HG03439 (cell line): ENCODE measurements around the gene SKAP2.

Source experiments
- ATAC-seq: cut with Tn5 transposase; IDR thresholded peaks from one replicate; pipeline ENCODE4 v1.9.1; 2021; ENCODE audit warnings: mild to moderate bottlenecking, moderate library complexity; ENCODE audit not compliant: unreplicated experiment

Gene SKAP2

DNA sequence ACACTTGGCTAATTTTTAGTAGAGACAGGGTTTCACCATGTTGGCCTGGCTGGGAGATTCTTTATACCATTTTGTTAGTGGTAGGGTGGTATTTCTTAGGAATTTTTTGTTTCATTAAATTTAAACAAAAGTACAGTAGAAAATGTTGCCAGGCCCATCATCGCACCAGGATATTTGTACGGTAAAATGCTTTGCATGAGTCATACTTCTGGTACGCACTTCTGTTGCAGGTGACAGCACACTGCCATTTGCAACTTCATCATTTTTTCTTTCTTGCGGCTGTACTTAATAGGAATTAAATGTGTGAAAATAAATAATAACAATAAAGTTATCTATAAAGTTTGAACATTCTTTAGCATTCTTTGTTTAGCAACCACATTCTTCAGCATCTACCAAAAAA, 195.6 kb downstream of the SKAP2 start:
- ATAC-seq, result no peak

DNA sequence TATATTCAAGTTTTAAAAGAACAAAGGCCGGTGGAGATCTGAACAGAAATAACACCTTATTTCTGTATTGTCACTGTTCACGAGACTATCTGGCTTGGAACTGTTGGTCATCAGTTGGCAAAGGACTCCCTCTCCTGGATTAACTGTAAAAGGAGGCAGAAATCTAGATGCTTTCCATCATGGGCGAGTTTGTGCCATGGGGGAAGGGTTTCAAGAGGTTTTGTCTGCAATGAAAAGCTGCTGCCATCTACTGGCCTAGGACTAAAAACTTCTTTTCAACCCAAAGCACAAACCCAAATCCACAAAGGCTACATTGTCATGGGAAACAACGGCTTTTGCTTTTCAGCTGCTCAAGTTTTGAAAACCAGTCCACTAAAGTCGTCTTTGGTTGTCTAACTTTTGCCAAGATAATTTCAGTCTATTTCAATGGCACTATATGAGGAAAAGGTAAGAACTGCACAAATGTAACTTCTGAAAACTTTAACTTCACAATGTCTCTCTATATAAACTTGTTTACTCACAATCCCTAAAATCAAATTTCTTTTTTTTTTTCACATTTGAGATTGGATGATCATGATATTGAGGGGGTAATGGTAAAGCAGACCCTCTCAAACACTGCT, 196.8 kb downstream of the SKAP2 start:
- no peak for ATAC-seq

DNA sequence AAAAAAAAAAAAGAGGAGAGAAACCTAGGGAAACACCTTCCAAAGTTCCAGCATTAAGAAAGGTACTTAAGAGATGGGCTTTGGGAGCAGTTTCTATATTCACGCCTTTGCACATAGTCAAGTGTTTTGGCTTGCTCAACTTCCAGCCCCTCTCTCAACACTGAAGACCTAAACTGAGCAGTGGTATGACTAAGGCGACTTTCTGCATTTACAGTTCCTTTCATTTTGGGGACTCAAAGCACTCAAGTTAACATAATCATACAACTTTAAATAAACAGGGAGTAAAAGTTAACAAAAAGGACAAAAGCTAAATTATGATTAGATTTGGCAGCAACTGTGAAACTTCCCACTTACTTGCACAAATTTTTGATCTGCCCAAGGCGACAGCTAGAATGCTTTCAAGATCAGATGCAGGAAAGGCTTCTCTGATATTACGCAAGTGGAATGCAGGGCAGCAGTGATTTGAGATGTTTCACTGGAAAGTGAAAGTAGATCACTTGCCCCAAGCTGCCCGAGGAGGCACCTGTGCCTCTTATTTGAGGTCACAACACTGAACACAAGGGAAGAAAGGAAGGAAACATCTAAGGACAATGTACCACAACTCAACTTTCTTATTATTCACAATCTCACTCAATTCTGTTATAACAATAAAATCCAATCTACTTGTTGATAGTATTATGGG, 199.5 kb downstream of the SKAP2 start:
- ATAC-seq, result no peak

DNA sequence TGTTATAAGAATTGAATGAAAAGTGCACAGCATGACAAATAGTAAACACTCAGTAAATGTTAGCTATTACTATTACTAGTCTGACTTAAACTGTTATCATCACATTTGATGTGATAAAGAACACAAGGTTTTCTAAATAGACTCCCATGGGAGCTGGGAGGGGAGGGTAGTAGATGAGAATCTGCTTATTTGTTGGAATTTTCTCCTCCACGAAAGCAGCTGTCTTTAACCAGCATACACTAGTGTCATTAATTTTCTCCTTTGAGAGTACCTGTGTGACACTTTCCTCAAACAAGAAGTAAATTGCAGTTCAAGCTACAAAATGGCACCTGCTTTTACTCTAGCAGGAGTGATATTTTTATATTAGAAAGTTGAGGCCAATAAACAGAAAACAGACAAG, 200.1 kb downstream of the SKAP2 start:
- ATAC-seq, result no peak

DNA sequence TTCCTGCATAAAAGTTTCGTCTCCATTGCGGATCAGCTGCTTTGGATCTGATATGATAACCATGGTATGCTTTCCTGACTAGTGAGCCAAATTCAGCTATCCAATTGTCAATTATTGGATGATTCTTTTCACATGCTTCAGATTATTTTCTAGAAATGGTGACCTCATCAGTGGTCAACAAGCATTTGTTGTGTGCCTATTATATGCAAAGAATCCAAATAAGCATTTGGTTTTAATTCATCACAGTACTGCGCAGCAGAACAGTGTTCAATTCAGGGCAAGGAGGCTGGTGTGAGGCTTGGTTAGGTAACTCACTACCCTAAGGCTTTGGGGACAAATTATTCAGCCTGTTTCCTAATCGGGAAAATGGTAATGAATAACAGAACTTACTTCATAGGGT, 200.5 kb downstream of the SKAP2 start:
- no peak for ATAC-seq

DNA sequence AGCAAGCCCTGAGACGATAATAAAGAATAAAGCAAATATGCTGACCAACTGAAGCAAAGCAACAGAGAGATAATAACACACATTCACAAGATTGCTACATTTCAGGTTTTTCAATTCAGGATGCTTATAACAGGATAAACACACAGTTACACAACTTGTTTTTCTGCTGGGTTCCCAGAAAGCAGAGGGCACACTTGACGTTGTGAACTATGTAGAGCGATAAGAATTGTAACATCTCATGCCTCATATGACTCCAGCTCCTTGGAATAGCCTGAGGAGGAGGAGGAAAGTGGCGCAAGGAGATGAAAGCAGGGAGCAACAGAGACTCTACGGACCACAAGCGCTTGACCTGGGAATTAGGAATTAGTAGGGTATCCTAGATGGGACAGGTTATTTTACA, 201.7 kb downstream of the SKAP2 start:
- no peak for ATAC-seq

DNA sequence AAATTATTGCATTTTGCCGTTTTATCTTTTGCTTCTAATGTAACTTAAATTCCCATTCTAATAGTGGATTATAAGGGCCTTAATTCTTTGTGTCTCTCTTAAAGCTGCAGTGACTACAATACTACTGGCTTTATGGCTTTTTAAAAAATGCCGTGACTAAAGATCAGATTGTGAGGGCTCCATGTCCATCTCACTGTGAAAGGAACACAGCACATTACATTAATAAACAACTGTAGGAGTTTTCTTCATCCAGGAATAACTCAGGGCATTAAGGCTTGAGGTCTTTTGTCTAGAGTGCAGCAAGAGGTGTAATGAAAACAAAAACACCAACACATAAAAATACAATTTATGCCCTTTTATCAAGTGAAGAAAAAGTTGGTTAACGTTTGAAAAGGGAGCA, 205.3 kb downstream of the SKAP2 start:
- no peak for ATAC-seq

DNA sequence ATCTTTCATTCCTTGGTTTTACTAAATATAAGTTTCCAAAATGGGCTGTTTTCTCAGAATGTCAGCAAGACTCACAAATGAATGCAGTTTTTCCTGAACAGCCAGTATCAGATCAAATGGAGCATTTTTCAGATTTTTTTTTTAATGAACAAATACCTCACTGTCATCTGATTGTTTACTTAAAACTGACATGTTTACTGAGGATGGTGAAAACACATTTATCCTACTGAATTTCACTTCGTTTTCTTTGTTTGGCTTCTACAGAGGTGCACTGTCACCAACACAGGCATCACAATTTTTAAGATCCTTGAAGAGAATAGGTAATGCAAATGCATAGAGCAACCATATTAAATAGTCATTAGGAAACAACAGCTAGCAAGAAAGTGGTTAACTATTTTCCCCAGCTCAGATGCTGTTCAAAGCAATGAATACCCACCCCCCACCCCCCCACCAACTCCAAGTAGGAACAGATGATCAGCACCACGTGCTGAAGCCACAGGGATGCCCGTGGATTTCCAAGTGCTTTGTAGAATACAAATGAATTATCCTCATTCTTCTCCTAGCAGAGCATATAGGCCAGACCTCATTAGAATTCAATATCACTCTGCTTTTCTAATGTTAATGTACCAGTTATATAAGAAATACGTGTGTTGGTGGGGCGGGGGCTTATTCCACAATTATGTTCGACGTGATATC, 205.9 kb downstream of the SKAP2 start:
- no peak for ATAC-seq

DNA sequence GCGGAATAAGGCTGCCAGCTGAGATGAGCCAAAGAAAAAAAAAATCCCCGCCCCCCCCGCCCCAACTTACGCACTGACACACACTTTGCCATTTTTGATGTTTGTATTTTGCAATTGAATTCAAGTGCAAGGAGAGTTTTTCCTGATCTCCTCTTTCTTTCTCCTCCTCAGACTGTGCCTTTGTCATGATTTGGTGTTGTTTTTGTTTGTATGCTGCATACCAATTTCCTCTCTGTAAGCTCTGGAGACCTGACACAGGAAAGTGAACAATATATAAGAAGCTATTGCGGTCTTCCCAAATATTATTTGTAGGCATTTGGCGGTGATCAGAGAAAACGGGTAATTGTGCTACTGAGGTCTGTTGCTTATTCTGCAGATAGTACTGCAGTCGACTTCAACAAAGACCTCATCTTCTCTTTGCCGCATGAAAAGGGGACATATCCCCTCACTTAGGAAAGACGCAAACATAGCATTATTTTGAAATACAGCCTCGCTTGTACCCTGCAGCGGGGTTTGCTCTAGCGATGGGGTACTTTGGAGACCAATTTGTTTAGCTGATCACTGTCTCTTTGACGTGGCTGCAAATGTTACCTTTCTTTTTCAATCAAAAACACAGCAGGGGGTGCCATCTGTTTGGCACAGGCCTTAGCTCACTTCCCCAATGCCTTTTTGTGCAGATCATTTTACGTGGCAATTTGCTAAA, 206.6 kb downstream of the SKAP2 start:
- ATAC-seq, result no peak

DNA sequence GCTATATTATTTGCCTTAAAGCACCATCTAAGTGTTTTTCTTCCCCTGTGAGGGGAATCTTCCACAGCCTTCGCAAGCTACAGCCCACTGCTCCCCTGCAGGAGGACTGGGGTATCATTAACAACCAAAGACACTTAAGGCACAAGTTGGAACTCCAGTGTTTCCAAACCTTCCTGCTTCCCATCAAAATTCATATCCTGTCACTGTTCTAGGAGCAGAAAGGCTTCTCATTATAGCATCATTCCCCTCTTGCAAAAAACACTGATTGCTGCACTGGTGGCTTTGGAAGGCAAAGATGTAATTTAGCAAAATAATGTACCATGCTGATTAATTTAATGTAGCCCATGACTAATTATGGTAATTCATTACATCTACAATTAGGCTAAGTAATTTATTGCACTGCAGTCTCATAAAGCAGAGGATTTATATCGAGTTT, 207.2 kb downstream of the SKAP2 start:
- no peak for ATAC-seq

DNA sequence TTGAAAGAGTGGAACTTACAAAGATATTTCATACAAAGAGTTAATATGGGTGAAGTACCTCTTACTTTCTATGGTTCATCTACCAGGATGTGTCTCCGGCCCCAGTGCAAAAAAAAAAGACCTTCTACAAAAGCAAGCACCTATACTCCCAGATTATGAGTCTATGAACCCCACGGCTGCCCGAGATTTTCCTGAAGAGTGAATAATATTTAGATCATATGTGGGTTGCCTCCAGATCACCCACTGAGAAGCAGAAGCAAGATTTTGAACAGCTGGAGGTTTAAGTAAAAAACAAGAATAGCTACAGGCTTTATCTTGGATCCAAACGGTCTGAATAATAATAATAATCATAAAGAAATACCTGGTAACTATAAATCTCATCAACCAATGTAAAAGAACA, 207.7 kb downstream of the SKAP2 start:
- ATAC-seq, result no peak

DNA sequence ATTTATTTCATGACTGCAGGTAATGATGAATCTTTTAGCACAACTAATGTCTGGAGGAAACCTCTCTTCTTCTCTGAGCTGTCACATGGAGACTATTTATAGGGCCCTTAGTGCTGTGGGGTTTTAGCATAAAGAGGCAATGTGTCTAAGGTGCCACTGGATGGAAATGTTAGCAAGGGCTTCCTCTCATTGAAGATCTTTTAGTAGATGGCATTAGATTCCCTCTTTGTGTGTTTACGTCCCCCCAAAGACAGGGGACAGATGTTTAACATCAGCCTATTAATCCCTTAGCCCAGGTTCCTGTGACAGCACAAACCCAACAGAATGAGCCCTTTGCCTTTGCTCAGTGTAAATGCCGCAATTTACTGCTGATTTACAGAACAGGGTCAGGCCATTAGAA, 208.6 kb downstream of the SKAP2 start:
- no peak for ATAC-seq

DNA sequence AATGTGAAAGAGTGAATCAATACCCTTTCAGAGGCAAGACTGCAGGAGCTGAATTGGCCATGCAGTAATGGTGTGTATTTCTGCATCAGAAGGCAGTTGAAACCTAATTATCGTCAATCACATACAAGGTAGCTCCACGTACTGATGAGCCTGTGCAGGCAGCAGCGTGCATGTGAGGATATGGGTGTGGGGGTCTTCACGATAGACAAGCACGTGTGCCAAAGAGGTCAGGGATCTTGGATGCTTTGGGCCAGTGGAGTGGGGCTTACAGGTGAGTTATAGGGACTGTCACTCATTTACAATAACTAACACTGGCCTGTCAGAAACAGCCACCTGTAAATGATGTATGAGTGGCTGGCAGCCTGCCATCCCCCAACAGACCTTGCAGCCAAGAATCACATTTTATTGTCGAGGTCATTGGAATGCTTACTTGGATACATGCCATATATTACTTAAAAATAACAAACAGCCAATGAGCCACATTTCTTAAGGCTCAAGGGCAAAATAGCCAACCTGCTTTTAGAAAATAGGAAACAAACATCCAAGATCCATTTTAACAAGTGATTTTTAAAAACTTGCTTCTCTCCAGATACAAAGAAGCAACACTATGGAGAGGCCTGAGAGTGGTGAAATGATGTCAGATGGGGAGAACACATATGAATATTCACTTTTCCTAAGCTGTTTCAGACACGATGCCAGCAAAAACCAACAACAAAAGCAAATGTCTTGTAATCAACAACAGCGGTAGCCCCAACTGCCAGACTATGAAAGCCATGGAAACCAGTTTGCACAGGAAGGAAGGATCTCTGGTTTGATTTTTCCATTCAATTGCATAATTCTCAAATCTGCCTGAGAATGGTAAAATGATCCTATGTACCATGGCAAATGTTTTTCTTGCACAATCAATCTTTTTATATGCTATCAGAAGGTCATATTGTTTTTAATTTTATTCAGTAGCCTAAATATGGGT, 210.7 kb downstream of the SKAP2 start:
- ATAC-seq, result no peak

DNA sequence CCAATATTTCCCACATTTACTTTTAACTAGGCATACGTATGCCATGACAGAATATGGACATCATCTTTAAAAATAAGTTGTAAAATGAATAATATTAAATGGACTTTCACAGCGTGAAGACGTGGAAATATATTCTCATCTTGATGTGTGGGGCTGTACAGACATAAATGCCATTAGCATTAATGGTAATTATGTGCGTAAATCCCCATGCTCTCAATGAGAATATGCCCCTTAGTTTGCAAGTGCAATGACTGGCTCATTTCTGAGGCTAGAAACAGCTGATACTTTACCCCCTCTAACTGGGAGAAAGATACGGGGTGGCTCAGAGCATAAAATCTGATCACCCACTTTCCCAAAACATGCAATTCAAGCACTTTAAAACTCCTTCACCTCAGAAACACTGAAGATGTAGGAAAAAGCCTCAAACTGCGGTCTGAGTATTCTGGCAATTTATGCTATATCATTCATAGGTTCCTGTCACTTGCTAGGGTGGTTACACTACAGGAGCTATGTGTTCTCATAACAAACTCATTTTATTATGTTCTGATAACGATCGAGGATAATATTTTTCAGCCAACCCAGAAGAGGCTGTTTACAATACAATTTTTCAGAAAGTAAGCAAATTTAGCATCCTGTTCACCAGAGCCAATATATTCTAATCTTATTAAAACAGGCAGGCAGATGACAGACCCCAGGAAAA, 211.8 kb downstream of the SKAP2 start:
- no peak for ATAC-seq

DNA sequence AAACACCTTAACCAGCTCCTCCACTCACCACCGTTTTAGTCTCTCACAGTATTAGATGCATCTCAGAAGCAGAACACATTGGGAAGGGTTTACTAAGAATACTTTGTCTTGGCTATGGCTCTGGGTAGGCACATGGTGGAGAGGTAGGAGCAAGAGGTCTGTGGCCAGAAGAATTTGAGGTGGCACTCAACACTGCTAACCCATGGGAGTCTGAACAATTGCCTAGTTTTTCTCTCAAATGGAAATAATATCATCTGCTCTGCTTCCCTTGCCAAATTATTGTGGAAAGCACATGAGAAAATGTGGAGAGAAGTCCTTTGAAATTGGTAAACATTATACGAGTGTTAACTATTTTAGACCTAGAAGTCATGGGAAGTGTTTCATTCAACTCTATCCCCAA, 214.3 kb downstream of the SKAP2 start:
- ATAC-seq, result no peak

DNA sequence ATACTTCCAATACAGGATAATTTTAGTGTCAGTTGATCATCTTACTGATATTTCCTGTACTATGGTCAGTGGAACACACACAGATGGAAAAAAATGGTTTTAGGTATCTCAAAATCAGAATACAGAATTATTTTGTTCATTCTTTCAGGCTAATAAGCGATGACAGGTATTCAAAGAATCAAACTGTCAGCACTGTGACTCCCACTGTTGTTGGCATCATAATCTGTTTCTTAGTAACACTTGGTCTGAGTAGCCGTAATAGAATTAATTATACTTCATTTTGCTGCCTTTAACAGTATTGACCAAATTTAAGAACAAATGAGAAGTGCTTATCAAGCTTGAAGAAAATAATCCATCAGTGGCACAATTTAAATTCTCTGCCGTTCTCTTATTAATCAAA, 215.0 kb downstream of the SKAP2 start:
- ATAC-seq, result no peak

DNA sequence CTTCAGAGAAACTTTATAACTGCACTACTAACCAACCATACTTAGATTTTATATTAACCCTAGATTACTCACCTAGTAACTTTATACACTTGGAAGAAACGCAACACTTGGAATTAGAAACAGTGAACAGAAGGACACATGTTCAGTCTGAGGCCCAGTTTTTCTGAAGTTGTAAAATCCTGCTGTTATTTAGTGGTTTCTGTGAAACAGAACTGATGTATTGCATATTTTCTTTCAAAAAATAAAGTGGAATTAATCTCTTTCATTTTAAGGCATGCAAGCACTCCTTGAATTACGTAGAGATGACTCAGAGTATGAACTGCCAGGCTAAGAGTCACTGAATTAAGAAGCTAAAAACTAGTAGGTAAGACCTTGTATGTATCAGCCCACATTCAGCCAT, 215.8 kb downstream of the SKAP2 start:
- ATAC-seq, result no peak

DNA sequence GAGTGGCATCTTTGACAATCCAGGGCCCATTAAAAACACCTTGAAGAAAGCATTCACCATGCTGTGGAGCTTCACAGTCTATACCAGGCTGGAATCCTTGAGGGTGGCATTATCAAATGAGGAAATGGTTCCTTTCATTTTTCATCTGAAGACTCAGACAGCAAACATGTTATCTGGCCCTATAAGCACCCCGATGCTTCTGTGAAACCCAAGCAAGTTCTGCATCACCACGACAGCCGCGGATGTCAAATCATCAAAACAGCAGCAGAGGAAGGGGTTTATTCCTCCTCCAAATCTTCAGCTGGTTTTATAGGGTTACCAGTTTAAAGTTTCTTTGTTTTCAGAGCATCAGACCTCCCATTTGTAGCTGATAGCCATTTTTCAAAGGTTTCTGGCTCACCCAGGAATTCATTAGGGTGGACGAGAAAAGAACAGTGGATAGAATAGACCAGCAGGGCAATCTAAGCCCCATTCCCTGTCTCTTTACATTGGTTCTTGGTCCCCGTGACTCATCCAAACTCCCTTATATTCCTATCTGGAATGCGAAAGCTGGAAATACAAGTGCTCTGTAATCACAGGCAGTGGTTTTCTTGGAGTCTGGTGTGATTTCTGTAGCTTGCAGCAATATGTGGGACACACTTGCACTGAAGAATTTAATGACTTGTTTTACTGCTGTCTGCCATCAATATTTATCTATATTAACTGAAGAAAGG, 217.9 kb downstream of the SKAP2 start:
- ATAC-seq, result no peak

DNA sequence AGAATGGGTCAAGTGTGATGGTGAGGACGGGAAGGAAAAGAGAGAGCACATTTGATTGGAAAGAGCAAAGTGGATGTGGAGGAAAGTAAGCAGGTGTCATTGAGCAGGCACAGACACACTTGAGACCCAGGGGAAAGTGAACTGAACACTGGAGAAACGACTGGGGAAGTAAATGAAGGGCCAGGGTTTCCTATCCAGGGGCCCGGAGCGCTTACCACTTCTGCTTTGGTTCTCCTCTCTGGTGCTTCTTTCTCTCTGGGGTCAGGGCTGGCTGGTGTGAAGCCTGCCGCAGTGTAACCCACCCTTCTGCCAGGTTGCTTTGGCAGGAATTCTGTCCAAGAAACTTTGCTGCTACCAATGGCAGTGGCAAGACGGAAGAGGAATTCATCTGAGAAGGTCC, 219.3 kb downstream of the SKAP2 start:
- no peak for ATAC-seq
